Ecto neural progenitor cell (in vitro differentiated cells): ENCODE results near the gene ARID3A.

Experiments
- DNase-seq: peaks from one replicate; pipeline ENCODE4 v3.0.0-alpha.2; 2018; ENCODE audit warnings: low spot score

The ARID3A gene

GRCh38 chr19:931860-932647 lies 6.2 kb downstream of the ARID3A start:
- DNase-seq = no peak

DNA sequence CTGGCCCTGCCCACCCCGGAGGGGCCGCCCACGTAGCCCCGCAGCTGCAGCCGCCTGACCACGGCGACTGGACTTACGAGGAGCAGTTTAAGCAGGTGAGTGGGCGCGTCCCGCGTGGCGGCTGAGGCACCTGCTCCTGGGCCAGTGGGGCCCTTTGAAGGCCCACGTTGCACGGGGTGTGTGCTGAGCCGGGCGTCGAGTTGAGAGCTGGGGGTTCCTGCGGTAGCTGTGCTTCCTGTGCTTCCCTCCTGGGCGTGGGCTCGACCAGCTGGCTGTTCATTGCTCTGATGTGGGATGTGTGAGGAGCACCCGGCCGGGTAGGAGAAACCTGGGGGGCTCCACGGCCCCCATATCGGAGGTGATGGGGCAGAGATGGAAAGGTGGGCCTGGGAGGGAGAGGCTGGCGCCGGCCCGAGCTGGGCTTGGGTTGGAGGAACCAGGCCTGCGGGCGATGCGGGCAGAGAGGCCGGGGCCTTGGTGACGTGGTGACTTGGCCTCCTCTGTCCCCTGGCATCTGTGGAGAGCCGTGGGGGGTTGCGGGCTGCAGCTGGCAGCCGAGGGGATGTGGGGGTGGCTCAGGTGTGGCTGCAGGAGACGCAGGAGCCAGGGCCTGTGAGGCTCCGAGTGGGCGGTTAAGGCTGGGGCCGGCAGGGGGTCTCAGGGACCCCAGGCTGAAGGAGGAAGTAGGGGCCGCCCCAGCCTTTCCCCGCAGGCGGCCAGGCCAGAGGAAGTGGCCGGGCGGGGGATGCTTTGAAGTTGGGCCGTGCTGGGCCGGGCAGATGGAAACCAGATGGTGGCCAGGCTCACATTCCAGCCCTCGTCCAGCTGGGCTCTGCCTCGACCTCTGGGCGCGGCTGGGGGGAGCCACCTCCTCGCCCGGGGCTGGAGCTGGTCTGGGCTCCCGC lies 7.1 kb downstream of the ARID3A start:
- DNase-seq = peak; percentile 84

GRCh38 chr19:933553-933882 lies 7.7 kb downstream of the ARID3A start:
- no peak for DNase-seq

GRCh38 chr19:934197-934840 lies 8.5 kb downstream of the ARID3A start:
- DNase-seq = no peak

GRCh38 chr19:934865-935479 lies 9.1 kb downstream of the ARID3A start:
- DNase-seq = no peak

- no peak for DNase-seq
Measured at GRCh38 chr19:936175-936546, 10.3 kb downstream of the ARID3A start.

- no peak for DNase-seq
Measured at GRCh38 chr19:937259-937694, 11.4 kb downstream of the ARID3A start.

GRCh38 chr19:938233-938923 lies 12.5 kb downstream of the ARID3A start:
- DNase-seq = no peak

DNA sequence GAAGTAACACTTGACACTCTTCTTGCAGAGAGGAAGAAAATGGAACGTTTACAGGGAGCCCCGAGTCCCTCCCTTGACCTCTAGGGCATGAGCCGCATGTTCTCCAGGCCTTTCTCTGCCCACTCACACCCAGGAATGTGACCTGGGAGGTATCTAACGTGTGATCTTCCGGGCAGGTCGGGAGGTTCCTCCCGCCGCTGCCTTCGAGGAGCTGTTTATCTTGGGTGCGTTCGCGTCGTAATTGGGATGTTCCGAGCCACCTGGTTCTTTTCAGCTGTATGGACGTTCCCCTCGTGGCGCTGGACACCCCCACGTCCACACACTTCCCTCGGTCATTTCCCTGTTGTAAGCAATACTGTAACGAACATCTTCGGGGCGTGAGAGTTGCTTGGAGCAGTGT lies 13.6 kb downstream of the ARID3A start:
- no peak for DNase-seq

DNA sequence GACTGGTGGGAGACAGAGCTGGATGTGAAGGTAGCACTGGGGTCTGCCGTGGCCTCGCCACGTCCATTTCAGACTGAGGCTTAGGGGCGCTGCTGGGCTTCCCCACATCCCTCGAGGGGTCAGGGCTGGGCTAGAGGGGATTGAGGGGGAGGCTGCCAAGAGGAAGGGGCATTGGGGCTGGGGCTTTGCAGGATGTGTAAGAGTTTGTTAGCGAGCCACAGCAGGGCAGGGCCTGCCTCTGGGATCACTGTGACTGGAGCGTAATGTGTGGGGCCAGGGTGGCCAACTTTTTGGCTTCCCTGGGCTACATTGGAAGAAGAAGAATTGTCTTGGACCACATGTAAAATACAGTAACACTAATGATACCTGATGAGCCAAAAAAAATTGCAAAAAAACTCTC lies 14.1 kb downstream of the ARID3A start:
- DNase-seq = no peak

GRCh38 chr19:940591-941291 lies 14.9 kb downstream of the ARID3A start:
- DNase-seq = no peak

GRCh38 chr19:941292-942132 lies 15.7 kb downstream of the ARID3A start:
- no peak for DNase-seq

DNA sequence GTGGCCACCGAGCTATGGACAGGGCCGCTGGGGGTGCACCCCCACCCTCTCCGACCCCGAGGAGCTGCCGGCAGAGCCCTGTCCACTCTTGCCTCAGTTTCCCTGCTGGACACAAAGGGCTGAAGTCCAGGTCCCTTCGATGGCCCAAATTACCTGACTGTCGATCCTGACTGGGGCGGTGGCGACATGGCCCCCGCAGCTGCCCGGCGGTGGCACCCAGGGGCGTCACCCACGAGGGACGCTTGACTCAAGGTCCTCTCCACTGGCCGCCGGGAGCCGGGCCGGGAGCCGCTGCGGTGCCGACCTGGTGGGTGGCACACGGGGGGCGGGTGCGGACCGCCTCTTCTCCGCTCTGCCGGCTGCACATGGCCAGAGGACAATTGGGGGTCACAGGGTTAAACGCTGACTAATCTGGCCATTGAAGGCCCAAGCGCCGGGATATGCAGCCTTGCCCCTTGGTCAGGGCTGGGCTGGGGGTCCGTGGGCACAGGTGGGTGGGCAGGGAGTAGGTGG lies 16.4 kb downstream of the ARID3A start:
- no peak for DNase-seq

DNA sequence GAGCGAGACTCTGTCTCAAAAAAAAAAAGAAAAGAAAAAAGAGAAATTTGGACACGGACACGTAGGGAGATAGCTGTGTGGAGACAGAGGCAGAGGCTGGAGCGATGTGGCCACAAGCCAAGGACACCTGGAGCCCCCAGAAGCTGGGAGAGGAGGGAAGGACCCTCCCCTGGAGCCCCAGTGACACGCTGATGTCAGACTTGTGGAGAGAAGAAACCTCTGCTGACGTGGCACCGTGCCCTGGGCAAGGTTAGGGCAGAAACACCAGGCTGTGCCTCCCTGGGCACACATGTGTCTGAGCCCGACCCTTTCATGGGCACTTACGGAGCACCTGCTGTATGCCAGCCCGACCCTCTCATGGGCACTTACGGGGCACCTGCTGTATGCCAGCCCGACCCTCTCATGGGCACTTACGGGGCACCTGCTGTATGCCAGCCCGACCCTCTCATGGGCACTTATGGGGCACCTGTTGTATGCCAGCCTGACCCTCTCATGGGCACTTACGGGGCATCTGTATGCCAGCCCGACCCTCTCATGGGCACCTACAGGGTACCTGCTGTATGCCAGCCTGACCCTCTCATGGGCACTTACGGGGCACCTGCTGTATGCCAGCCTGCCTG lies 17.8 kb downstream of the ARID3A start:
- DNase-seq = no peak

GRCh38 chr19:944171-944567 lies 18.3 kb downstream of the ARID3A start:
- DNase-seq = no peak

GRCh38 chr19:944663-945241 lies 18.9 kb downstream of the ARID3A start:
- no peak for DNase-seq

GRCh38 chr19:945401-946252 lies 19.8 kb downstream of the ARID3A start:
- no peak for DNase-seq

- no peak for DNase-seq
Measured at GRCh38 chr19:947090-947706, 21.4 kb downstream of the ARID3A start.
